Gastrocnemius medialis (tissue), 4 donors: Measurements from ENCODE around the gene HK3. TPM values are rescaled to one million over a fixed set of nuclear protein-coding genes. Genes with fewer than 3 reads are reported as not detected.

Source experiments
- ATAC-seq, 2 donors: fragments of 150-250 bp; one replicate each; pipeline ENCODE4 v1.9.1; 2016
- DNase-seq, 2 donors: peaks; one replicate each; pipeline ENCODE4 v3.0.0-alpha.2; 2019
- H3K27ac ChIP-seq, 4 donors: fragments of 200-600 bp; sonication (generic); 1 replicate in 1 of 4; 2 replicates in 3 of 4; pipeline ENCODE4 v1.5.1; 2016 to 2018; ENCODE audit warnings: mild to moderate bottlenecking in 2 of 4, moderate library complexity in 1 of 4
- H3K27me3 ChIP-seq, 3 donors: fragments of 200-600 bp; sonication (generic) in 2 of 3; 1 replicate in 1 of 3; 2 replicates in 2 of 3; pipeline versions ENCODE4 v1.5.1 to v1.6.0; 2016 to 2019; ENCODE audit warnings: mild to moderate bottlenecking in 1 of 3, moderate library complexity in 1 of 3
- H3K36me3 ChIP-seq, 2 donors: fragments of 200-600 bp; sonication (generic) in 1 of 2; one replicate each; pipeline ENCODE4 v1.5.1; 2017 to 2018
- H3K4me1 ChIP-seq, 2 donors: fragments of 200-600 bp; sonication (generic) in 1 of 2; one replicate each; pipeline ENCODE4 v1.5.1; 2016 to 2017; ENCODE audit warnings: mild to moderate bottlenecking in 2 of 2
- H3K4me3 ChIP-seq, 4 donors: fragments of 200-600 bp; sonication (generic) in 3 of 4; 1 replicate in 1 of 4; 2 replicates in 3 of 4; pipeline ENCODE4 v1.5.1; 2016 to 2019; ENCODE audit warnings: mild to moderate bottlenecking in 2 of 4
- H3K9me3 ChIP-seq, 3 donors: fragments of 200-600 bp; sonication (generic) in 2 of 3; 1 replicate in 1 of 3; 2 replicates in 2 of 3; pipeline ENCODE4 v1.5.1; 2016 to 2019
- CTCF ChIP-seq, 5 experiments: fragments of 450-650 bp in 3 of 5; fragments of 200-600 bp in 2 of 5; sonication (generic) in 2 of 5; IDR thresholded peaks in 4 of 5; conservative IDR thresholded peaks in 1 of 5; 1 replicate in 4 of 5; 2 replicates in 1 of 5; pipeline ENCODE4 v1.5.1; 2016 to 2019; ENCODE audit warnings: antibody characterized with exemption in 5 of 5, mild to moderate bottlenecking in 3 of 5, moderate library complexity in 3 of 5
- POLR2A ChIP-seq, 2 donors: fragments of 450-650 bp; IDR thresholded peaks; one replicate each; pipeline ENCODE4 v1.6.1; 2017; ENCODE audit warnings: antibody characterized with exemption in 2 of 2, mild to moderate bottlenecking in 2 of 2, moderate library complexity in 2 of 2
- in situ Hi-C, 4 donors: fragments of 200-750 bp; cut with MboI; loops; one replicate each; pipeline versions ENCODE4 v1.15.0 to v1.8.0; 2017; ENCODE audit warnings: low sequenced_read_pairs in 4 of 4
- intact Hi-C: fragments of 100-400 bp; cut with DNase I; formaldehyde crosslinking; loops from one replicate; pipeline ENCODE4 v1.15.1; 2023; ENCODE audit warnings: low total_unique reads
- total RNA-seq, 4 donors: library from RNA; depleted of rRNA; stranded (reverse); fragments of >200 nt; gene quantifications; one replicate each; pipeline versions ENCODE4 v1.1.0 to v1.2.3, GENCODE V29; 2016

The HK3 gene
- total RNA-seq, 4 donors from 2014 or later, result 0.53 to 2.6 (median 2.4) TPM

GRCh38 chr5:176876506-176877431 lies 22.4 kb downstream of the HK3 start:
- peaks cover 0 to 14% (median 11%) of the 10 kb centered on the region in 3 donors for H3K27me3 ChIP-seq
- TF ChIP-seq CTCF (IDR thresholded peaks at IDR 0.05 in 4 of 5, conservative IDR thresholded peaks at IDR 0.05 in 1 of 5) (no peak), POLR2A (IDR thresholded peaks at IDR 0.05) (no peak)
- in situ Hi-C loops, result no loop called here

GRCh38 chr5:176875783-176876505 lies 23.2 kb downstream of the HK3 start:
- no peak overlapping the region for H3K4me3 ChIP-seq
- no peak for DNase-seq
- H3K9me3 ChIP-seq, result no peaks in the 10 kb centered on the region
- in situ Hi-C loops (no loop called here), intact Hi-C loops (no loop called here)
- H3K27me3 ChIP-seq, result peaks cover 0 to 14% (median 11%) of the 10 kb centered on the region in 3 donors
- no peak overlapping the region for H3K27ac ChIP-seq
- no peak for ATAC-seq
- no peaks in the 10 kb centered on the region for H3K36me3 ChIP-seq
- TF ChIP-seq POLR2A (IDR thresholded peaks at IDR 0.05) (no peak), CTCF (IDR thresholded peaks at IDR 0.05 in 4 of 5, conservative IDR thresholded peaks at IDR 0.05 in 1 of 5) (no peak)
- no peaks in the 10 kb centered on the region for H3K4me1 ChIP-seq

More at GRCh38 chr5:176876506-176877431, 22.4 kb downstream of the HK3 start:
- DNase-seq, result no peak
- intact Hi-C loops, result no loop called here
- no peaks in the 10 kb centered on the region for H3K36me3 ChIP-seq
- no peaks in the 10 kb centered on the region for H3K4me1 ChIP-seq
- H3K9me3 ChIP-seq, result no peaks in the 10 kb centered on the region
- no peak overlapping the region for H3K27ac ChIP-seq
- H3K4me3 ChIP-seq, result no peak overlapping the region
- no peak for ATAC-seq

GRCh38 chr5:176875014-176875550 lies 24.1 kb downstream of the HK3 start:
- no peak overlapping the region for H3K27ac ChIP-seq
- H3K4me1 ChIP-seq, result no peaks in the 10 kb centered on the region
- in situ Hi-C loops (no loop called here), intact Hi-C loops (no loop called here)
- ATAC-seq, result no peak
- H3K27me3 ChIP-seq, result peaks cover 0 to 14% (median 11%) of the 10 kb centered on the region in 3 donors
- H3K4me3 ChIP-seq, result no peak overlapping the region
- H3K9me3 ChIP-seq, result no peaks in the 10 kb centered on the region
- no peak for TF ChIP-seq POLR2A (IDR thresholded peaks at IDR 0.05)
- no peak for TF ChIP-seq CTCF (IDR thresholded peaks at IDR 0.05 in 4 of 5, conservative IDR thresholded peaks at IDR 0.05 in 1 of 5)
- DNase-seq, result no peak
- H3K36me3 ChIP-seq, result no peaks in the 10 kb centered on the region

GRCh38 chr5:176874198-176874780 lies 24.9 kb downstream of the HK3 start:
- DNase-seq (no peak), ATAC-seq (no peak)
- intact Hi-C loops, result no loop called here
- Histone ChIP-seq H3K27me3 (peaks cover 0 to 14% (median 11%) of the 10 kb centered on the region in 3 donors), H3K36me3 (no peaks in the 10 kb centered on the region), H3K27ac (no peak overlapping the region), H3K9me3 (no peaks in the 10 kb centered on the region), H3K4me3 (no peak overlapping the region), H3K4me1 (no peaks in the 10 kb centered on the region)
- in situ Hi-C loops, result no loop called here
- no peak for TF ChIP-seq CTCF (IDR thresholded peaks at IDR 0.05 in 4 of 5, conservative IDR thresholded peaks at IDR 0.05 in 1 of 5)
